BLaER1 treated with 17β-estradiol and CSF1 and Interleukin-3, amounts not matched to agents 10 nM and 100 nM (cell line): ENCODE results near the gene TMCO2.
"Not testable (repeated sequence)": the region's sequence is repeated elsewhere in the genome, so short reads cannot be mapped to it uniquely, and the experiment has no call there.

Experiments used
- H3K27ac ChIP-seq, 11 experiments: shearing (Covaris generic); formaldehyde crosslinking; 2 replicates each; pipeline ENCODE4 v1.8.1; 2022
- H3K27me3 ChIP-seq, 11 experiments: shearing (Covaris generic); formaldehyde crosslinking; 2 replicates each; pipeline ENCODE4 v1.8.1; 2022
- H3K36me3 ChIP-seq, 11 experiments: shearing (Covaris generic); formaldehyde crosslinking; 2 replicates each; pipeline ENCODE4 v1.8.1; 2022
- H3K4me1 ChIP-seq, 10 experiments: shearing (Covaris generic); formaldehyde crosslinking; 2 replicates each; pipeline ENCODE4 v1.8.1; 2022
- H3K4me2 ChIP-seq, 11 experiments: shearing (Covaris generic); formaldehyde crosslinking; 2 replicates each; pipeline ENCODE4 v1.8.1; 2022
- H3K4me3 ChIP-seq, 10 experiments: shearing (Covaris generic); formaldehyde crosslinking; 2 replicates each; pipeline ENCODE4 v1.8.1; 2022
- H3K9ac ChIP-seq, 11 experiments: shearing (Covaris generic); formaldehyde crosslinking; 2 replicates each; pipeline ENCODE4 v1.8.1; 2022
- H3K9me3 ChIP-seq, 11 experiments: shearing (Covaris generic); formaldehyde crosslinking; replicated peaks in 1 of 11; 2 replicates each; pipeline ENCODE4 v1.8.1; 2022
- H4K20me1 ChIP-seq, 11 experiments: shearing (Covaris generic); formaldehyde crosslinking; 2 replicates each; pipeline ENCODE4 v1.8.1; 2022
- Cebpa-rat ChIP-seq, 11 experiments: shearing (Covaris generic); IDR thresholded peaks; 2 replicates each; pipeline ENCODE4 v1.8.1; 2022

The TMCO2 gene

DNA sequence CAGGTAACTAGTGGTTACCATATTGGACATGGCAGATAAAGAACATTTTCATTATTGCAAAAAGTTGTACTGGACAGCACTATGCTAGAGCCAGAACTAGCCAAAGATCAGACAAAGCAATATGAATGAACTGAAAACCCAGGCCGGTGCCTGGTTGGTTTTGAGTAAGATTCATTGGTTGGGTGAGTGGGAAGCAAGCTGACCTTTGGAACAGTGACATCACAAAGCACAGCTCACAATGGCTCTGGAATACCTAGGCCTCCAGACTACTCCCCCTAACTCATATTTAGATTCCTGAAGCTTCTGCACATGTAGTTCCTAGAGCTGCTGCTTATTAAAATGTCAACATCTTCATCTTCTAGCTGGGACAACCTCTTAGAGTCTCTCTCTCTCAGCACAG is at the start of gene TMCO2:
TSS of gene TMCO2 (plus strand) at position 283 of the 400 bp plus-strand sequence. CDS start at position 340, 57 bp downstream.
- H3K9ac ChIP-seq = no peak within 1 kb of the TSS
- no peak within 1 kb of the TSS for H3K4me3 ChIP-seq
- H3K4me2 ChIP-seq = no peak within 1 kb of the TSS
- H3K9me3 ChIP-seq = no peaks in the 10 kb centered on the region
- H3K4me1 ChIP-seq = peaks cover 0 to 31% (median 0%) of the 10 kb centered on the region in 10 experiments; a peak in 6 of 20 replicates
- no peaks in the 10 kb centered on the region for H3K27me3 ChIP-seq
- H3K36me3 ChIP-seq = no peaks in the 10 kb centered on the region
- H4K20me1 ChIP-seq = no peaks in the 10 kb centered on the region; a peak in 1 of 22 replicates
- no peak within 1 kb of the TSS for H3K27ac ChIP-seq
- no peak for TF ChIP-seq Cebpa-rat (IDR thresholded peaks at IDR 0.05)

GRCh38 chr1:40199126-40199525 is 48.6 kb upstream of the TMCO2 start:
- H3K9ac ChIP-seq = no peak overlapping the region
- no peaks in the 10 kb centered on the region for H3K27me3 ChIP-seq
- H3K36me3 ChIP-seq = peaks cover 82 to 98% (median 93%) of the 10 kb centered on the region in 11 experiments
- H3K4me3 ChIP-seq = no peak overlapping the region
- no peak overlapping the region for H3K4me2 ChIP-seq
- H3K9me3 ChIP-seq = no peaks in the 10 kb centered on the region
- TF ChIP-seq Cebpa-rat (IDR thresholded peaks at IDR 0.05) = no peak
- no peak overlapping the region for H3K27ac ChIP-seq
- peaks cover 0 to 95% (median 17%) of the 10 kb centered on the region in 11 experiments; a peak in 15 of 22 replicates for H4K20me1 ChIP-seq
- H3K4me1 ChIP-seq = peaks cover 0 to 2% (median 0%) of the 10 kb centered on the region in 10 experiments; a peak in 1 of 20 replicates

DNA sequence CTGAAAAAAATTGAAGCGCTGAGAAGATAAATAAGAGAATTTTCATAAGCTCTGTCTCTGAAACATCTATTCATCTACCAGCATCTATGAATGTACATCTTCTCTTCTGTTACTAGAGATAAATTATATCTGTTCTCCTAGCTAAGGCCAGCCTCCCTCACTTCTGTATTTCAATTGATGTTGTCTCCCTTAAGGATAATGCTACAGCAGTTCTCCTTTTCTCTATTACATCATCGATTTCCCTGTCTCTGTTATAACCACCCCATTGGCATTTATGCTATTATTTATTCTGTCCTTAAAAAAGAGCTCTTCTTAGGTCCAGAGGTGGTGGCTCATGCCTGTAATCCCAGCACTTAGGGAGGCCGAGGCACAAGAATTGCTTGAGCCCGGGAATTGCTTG is 42.9 kb upstream of the TMCO2 start:
- Histone ChIP-seq H3K36me3 (peaks cover 88 to 98% (median 94%) of the 10 kb centered on the region in 11 experiments), H3K4me2 (no peak overlapping the region), H3K9me3 (no peaks in the 10 kb centered on the region), H3K27ac (no peak overlapping the region), H3K4me3 (no peak overlapping the region), H3K9ac (no peak overlapping the region), H3K4me1 (peaks cover 0 to 16% (median 0%) of the 10 kb centered on the region in 10 experiments; a peak in 2 of 20 replicates), H4K20me1 (peaks cover 0 to 95% (median 16%) of the 10 kb centered on the region in 11 experiments; a peak in 17 of 22 replicates), H3K27me3 (no peaks in the 10 kb centered on the region)
- TF ChIP-seq Cebpa-rat (IDR thresholded peaks at IDR 0.05) = no peak

DNA sequence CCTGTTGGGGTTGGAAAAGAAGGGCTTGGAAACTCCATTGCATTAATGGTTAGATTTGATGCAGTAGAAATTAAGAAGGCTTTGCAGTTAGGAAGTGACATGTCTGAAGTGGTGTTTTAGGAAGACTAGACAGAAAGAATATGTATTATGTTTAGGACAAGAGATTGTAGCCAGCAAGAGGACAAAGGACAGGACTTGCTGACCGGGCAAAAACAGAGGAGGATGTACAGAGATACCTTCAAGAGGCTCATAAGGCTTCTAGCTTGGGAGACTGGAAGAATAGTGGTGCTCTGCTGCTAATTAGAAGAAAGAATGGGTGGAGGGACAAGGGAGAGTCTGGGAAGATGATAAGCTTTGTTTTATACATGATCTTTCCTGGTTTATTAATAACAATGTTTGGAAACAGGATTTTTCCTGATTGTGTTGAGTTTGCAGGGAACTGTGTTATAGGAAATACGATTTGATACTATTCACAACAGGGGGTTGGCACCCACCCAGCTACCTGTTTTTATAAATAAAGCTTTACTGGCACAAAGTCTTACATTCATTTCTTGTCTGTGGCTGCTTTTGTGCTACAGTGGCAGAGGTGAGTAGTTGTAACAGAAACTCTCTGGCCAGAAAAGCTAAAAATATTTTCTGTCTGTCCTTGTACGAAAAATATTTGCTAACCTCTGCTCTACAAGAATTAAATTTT is 37.1 kb upstream of the TMCO2 start:
- Histone ChIP-seq H3K9me3 (no peaks in the 10 kb centered on the region), H3K4me1 (0 out of 20 replicates have a peak, but pooled peaks cover 0 to 4% (median 0%) of the 10 kb centered on the region in 10 experiments), H3K4me2 (no peak overlapping the region), H3K9ac (no peak overlapping the region), H3K36me3 (peaks cover 94 to 100% (median 99%) of the 10 kb centered on the region in 11 experiments), H3K4me3 (no peak overlapping the region), H3K27ac (no peak overlapping the region), H3K27me3 (no peaks in the 10 kb centered on the region), H4K20me1 (peaks cover 4 to 99% (median 35%) of the 10 kb centered on the region in 11 experiments; a peak in 18 of 22 replicates)
- TF ChIP-seq Cebpa-rat (IDR thresholded peaks at IDR 0.05) = no peak

DNA sequence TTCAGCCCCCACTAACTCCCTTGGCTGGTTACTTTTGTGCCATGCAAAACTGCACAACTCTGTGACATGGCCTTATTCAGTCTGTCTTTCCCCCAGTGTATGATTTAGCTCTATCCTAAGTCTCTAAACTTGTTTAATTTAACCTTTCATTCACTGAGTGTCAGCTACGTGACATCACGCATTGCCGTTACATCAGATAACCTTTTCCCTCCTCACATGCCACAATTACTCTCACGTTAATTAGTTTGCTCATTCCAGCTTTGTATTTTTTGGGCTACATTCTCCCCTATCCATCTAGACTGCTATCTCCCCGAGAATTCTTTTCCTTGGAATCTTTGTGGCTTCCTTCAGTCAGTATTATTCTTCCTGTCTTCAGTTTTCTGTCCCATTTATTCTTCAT is 29.4 kb upstream of the TMCO2 start:
- TF ChIP-seq Cebpa-rat (IDR thresholded peaks at IDR 0.05) = no peak
- H3K27ac ChIP-seq = no peak overlapping the region
- H3K9me3 ChIP-seq = no peaks in the 10 kb centered on the region
- no peaks in the 10 kb centered on the region for H3K27me3 ChIP-seq
- H3K36me3 ChIP-seq = peaks cover 60 to 98% (median 81%) of the 10 kb centered on the region in 11 experiments
- no peak overlapping the region for H3K4me2 ChIP-seq
- H3K9ac ChIP-seq = no peak overlapping the region
- peaks cover 0 to 96% (median 0%) of the 10 kb centered on the region in 11 experiments; a peak in 7 of 22 replicates for H4K20me1 ChIP-seq
- H3K4me1 ChIP-seq = no peaks in the 10 kb centered on the region
- H3K4me3 ChIP-seq = no peak overlapping the region

GRCh38 chr1:40221471-40221905 is 26.2 kb upstream of the TMCO2 start:
- H3K4me3 ChIP-seq, H3K4me2 ChIP-seq, H3K4me1 ChIP-seq, H3K27ac ChIP-seq, H3K9me3 ChIP-seq, H3K27me3 ChIP-seq, H3K9ac ChIP-seq: not testable (repeated sequence)
- H3K36me3 ChIP-seq = peaks cover 56 to 100% (median 81%) of the 10 kb centered on the region in 11 experiments
- H4K20me1 ChIP-seq = peaks cover 0 to 90% (median 0%) of the 10 kb centered on the region in 11 experiments; a peak in 7 of 22 replicates

- no peak overlapping the region for H3K27ac ChIP-seq
Measured at GRCh38 chr1:40221977-40222772, 25.6 kb upstream of the TMCO2 start.

DNA sequence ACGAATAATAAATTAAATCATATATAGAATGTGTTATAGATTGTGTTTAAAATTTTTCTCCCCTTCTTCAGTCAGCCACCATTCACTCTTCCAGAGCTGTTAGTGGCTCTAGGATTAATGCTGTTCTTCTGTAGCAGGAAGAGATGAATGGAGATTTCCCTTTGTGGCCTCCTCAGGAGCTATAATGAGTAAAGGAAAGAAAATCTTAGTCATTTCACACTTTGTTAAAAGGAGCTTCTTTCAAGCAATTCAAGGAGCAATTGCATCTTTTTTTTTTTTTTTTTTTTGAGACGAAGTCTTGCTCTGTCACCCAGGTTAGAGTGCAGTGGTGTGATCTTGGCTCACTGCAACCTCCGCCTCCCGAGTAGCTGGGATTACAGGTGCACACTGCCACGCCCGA is 23.7 kb upstream of the TMCO2 start:
- H3K4me3 ChIP-seq = no peak overlapping the region
- H3K27ac ChIP-seq = no peak overlapping the region
- peaks cover 0 to 91% (median 5%) of the 10 kb centered on the region in 11 experiments; a peak in 7 of 22 replicates for H4K20me1 ChIP-seq
- no peaks in the 10 kb centered on the region for H3K4me1 ChIP-seq
- peaks cover 66 to 100% (median 87%) of the 10 kb centered on the region in 11 experiments for H3K36me3 ChIP-seq
- H3K9ac ChIP-seq = no peak overlapping the region
- no peaks in the 10 kb centered on the region for H3K9me3 ChIP-seq
- no peak for TF ChIP-seq Cebpa-rat (IDR thresholded peaks at IDR 0.05)
- H3K27me3 ChIP-seq = no peaks in the 10 kb centered on the region
- no peak overlapping the region for H3K4me2 ChIP-seq

More at GRCh38 chr1:40221977-40222772, 25.6 kb upstream of the TMCO2 start:
- Histone ChIP-seq H3K27me3 (no peaks in the 10 kb centered on the region), H4K20me1 (peaks cover 0 to 90% (median 0%) of the 10 kb centered on the region in 11 experiments; a peak in 8 of 22 replicates), H3K4me1 (no peaks in the 10 kb centered on the region), H3K4me2 (no peak overlapping the region), H3K9me3 (no peaks in the 10 kb centered on the region), H3K9ac (no peak overlapping the region), H3K4me3 (no peak overlapping the region), H3K36me3 (peaks cover 56 to 100% (median 81%) of the 10 kb centered on the region in 11 experiments)
- TF ChIP-seq Cebpa-rat (IDR thresholded peaks at IDR 0.05) = no peak

GRCh38 chr1:40226192-40226591 is 21.5 kb upstream of the TMCO2 start:
- peaks cover 0 to 81% (median 0%) of the 10 kb centered on the region in 11 experiments; a peak in 6 of 22 replicates for H4K20me1 ChIP-seq
- no peaks in the 10 kb centered on the region for H3K9me3 ChIP-seq
- H3K9ac ChIP-seq = no peak overlapping the region
- no peak overlapping the region for H3K4me2 ChIP-seq
- no peaks in the 10 kb centered on the region for H3K4me1 ChIP-seq
- no peak for TF ChIP-seq Cebpa-rat (IDR thresholded peaks at IDR 0.05)
- peaks cover 69 to 100% (median 91%) of the 10 kb centered on the region in 11 experiments for H3K36me3 ChIP-seq
- H3K27ac ChIP-seq = no peak overlapping the region
- no peaks in the 10 kb centered on the region for H3K27me3 ChIP-seq
- no peak overlapping the region for H3K4me3 ChIP-seq
